Panc1 (cell line): ENCODE data around the gene MRPS7. TPM values are rescaled to one million over a fixed set of nuclear protein-coding genes. Genes with fewer than 3 reads are reported as not detected.

Experiments
- ATAC-seq: fragments of 200-7000 bp; cut with Tn5 transposase; 2 replicates; pipeline ENCODE4 v1.9.1; 2020; ENCODE audit warnings: mild to moderate bottlenecking, moderate library complexity
- BruUV-seq: library from RNA; stranded (reverse); fragments of 400-500 nt; replicated peaks from 2 replicates; lab custom pipeline; 2021; lab: Mats Ljungman, UMichigan
- CTCF ChIA-PET: fragments of 300-600 bp; sonication (Branson Sonifier 250); formaldehyde crosslinking; loops from one replicate; lab custom pipeline; 2022; ENCODE audit warnings: antibody characterized with exemption; lab: Charles Lee
- POLR2A ChIA-PET: fragments of 300-600 bp; sonication (Branson Sonifier 250); formaldehyde crosslinking; loops from one replicate; lab custom pipeline; 2022; ENCODE audit warnings: antibody characterized with exemption; lab: Charles Lee
- DNase-seq: peaks from one replicate; pipeline ENCODE4 v3.0.0-alpha.2; 2010; ENCODE audit warnings: low read depth, low spot score
- H3K27ac ChIP-seq: 2 replicates; pipeline ENCODE4 v1.5.1; 2011; ENCODE audit warnings: mild to moderate bottlenecking, low read length, inconsistent platforms
- H3K27me3 ChIP-seq: fragments of 200-500 bp; sonication (Bioruptor generic); 2 replicates; pipeline ENCODE4 v1.6.0; 2014; ENCODE audit warnings: low read length, inconsistent platforms; ENCODE audit not compliant: control insufficient read depth, insufficient read depth
- H3K36me3 ChIP-seq: fragments of 200-500 bp; sonication (Bioruptor generic); 2 replicates; pipeline ENCODE4 v1.5.1; 2014; ENCODE audit warnings: inconsistent platforms, mild to moderate bottlenecking, low read length, moderate library complexity; ENCODE audit not compliant: control insufficient read depth, insufficient read depth
- H3K4me1 ChIP-seq: 2 replicates; pipeline ENCODE4 v1.5.1; 2011; ENCODE audit warnings: inconsistent platforms, mild to moderate bottlenecking, low read length, moderate library complexity; ENCODE audit not compliant: control insufficient read depth, insufficient read depth
- H3K4me3 ChIP-seq, 2 experiments: 2 replicates each; pipeline ENCODE4 v1.5.1; 2011 to 2012; ENCODE audit warnings: low read depth in 2 of 2, low read length in 2 of 2, mild to moderate bottlenecking in 2 of 2, inconsistent platforms in 1 of 2, moderate library complexity in 1 of 2
- H3K9me3 ChIP-seq: fragments of 200-500 bp; sonication (Bioruptor generic); 2 replicates; pipeline ENCODE4 v1.5.1; 2014; ENCODE audit warnings: low read depth, mild to moderate bottlenecking, inconsistent platforms, low read length, moderate library complexity; ENCODE audit not compliant: control insufficient read depth, insufficient read depth
- CTCF ChIP-seq: fragments of 450-650 bp; IDR thresholded peaks from 2 replicates; pipeline ENCODE4 v1.5.1; 2017; ENCODE audit warnings: mild to moderate bottlenecking
- POLR2AphosphoS5 ChIP-seq: IDR thresholded peaks from 2 replicates; pipeline ENCODE4 v1.6.1; 2012; ENCODE audit warnings: mild to moderate bottlenecking, low read depth, low read length, moderate library complexity
- REST ChIP-seq, 2 experiments: IDR thresholded peaks; 2 replicates each; pipeline ENCODE4 v1.6.1; 2011 to 2012; ENCODE audit warnings: low read depth in 2 of 2, control low read depth in 1 of 2, low read length in 1 of 2, mild to moderate bottlenecking in 1 of 2, moderate library complexity in 1 of 2; ENCODE audit not compliant: insufficient read depth in 1 of 2
- SIN3A ChIP-seq: IDR thresholded peaks from 2 replicates; pipeline ENCODE4 v1.6.1; 2012; ENCODE audit warnings: low read depth, mild to moderate bottlenecking, low read length, moderate library complexity, borderline replicate concordance; ENCODE audit not compliant: insufficient read depth
- TCF7L2 ChIP-seq: IDR thresholded peaks from 2 replicates; pipeline ENCODE4 v1.6.1; 2011; ENCODE audit warnings: mild to moderate bottlenecking, low read depth, low read length, inconsistent platforms
- in situ Hi-C: cut with HindIII; loops from 2 replicates; pipeline ENCODE4 v1.10.0; 2016; ENCODE audit warnings: low sequenced_read_pairs, low pct_unique_long_range_greater_than_20kb
- intact Hi-C: fragments of 100-400 bp; cut with micrococcal nuclease; formaldehyde crosslinking; loops from one replicate; pipeline ENCODE4 v1.10.0; 2022; ENCODE audit not compliant: unreplicated experiment
- total RNA-seq: library from RNA; stranded (reverse); gene quantifications from one replicate; pipeline ENCODE4 v1.2.1, GENCODE V29; 2021; ENCODE audit not compliant: unreplicated experiment

The MRPS7 gene
- total RNA-seq, 1 experiment from 2014 or later, result 85.0 TPM

GRCh38 chr17:75300280-75300679 lies 38.6 kb downstream of the MRPS7 start:
- no peak overlapping the region for H3K4me3 ChIP-seq
- ChIA-PET POLR2A (interaction anchor here (0.6 kb wide), 1 partner anchor 500 kb away, joined by 4 read pairs; no protein-coding TSS in a partner anchor), CTCF (no interaction called here)
- BruUV-seq, result no TSS peak
- ATAC-seq (no peak), DNase-seq (no peak)
- no peaks in the 10 kb centered on the region for H3K36me3 ChIP-seq
- H3K27me3 ChIP-seq, result no peaks in the 10 kb centered on the region
- in situ Hi-C loops (no loop called here), intact Hi-C loops (no loop called here)
- H3K9me3 ChIP-seq, result no peaks in the 10 kb centered on the region
- no peak for TF ChIP-seq POLR2AphosphoS5
- H3K27ac ChIP-seq, result no peak overlapping the region
- H3K4me1 ChIP-seq, result no peaks in the 10 kb centered on the region

- ChIA-PET POLR2A (no interaction called here), CTCF (interaction anchor here (0.6 kb wide), 1 partner anchor 106 kb away, joined by 4 read pairs; no protein-coding TSS in a partner anchor)
- H3K9me3 ChIP-seq, result no peaks in the 10 kb centered on the region
- in situ Hi-C loops (no loop called here), intact Hi-C loops (no loop called here)
- TF ChIP-seq TCF7L2 (no peak), SIN3A (no peak), REST (IDR thresholded peaks at IDR 0.05; ENCODE audit: insufficient read depth in 1 of 2, low read depth in 2 of 2, low read length in 1 of 2) (no peak), CTCF (no peak)
- no peak overlapping the region for H3K4me3 ChIP-seq
- ATAC-seq, result no peak
- no peak for DNase-seq
- H3K4me1 ChIP-seq, result no peaks in the 10 kb centered on the region
- H3K27me3 ChIP-seq, result no peaks in the 10 kb centered on the region
- no TSS peak for BruUV-seq
- no peaks in the 10 kb centered on the region for H3K36me3 ChIP-seq
- H3K27ac ChIP-seq, result no peak overlapping the region
Measured at GRCh38 chr17:75301049-75301448, 39.4 kb downstream of the MRPS7 start.

DNA sequence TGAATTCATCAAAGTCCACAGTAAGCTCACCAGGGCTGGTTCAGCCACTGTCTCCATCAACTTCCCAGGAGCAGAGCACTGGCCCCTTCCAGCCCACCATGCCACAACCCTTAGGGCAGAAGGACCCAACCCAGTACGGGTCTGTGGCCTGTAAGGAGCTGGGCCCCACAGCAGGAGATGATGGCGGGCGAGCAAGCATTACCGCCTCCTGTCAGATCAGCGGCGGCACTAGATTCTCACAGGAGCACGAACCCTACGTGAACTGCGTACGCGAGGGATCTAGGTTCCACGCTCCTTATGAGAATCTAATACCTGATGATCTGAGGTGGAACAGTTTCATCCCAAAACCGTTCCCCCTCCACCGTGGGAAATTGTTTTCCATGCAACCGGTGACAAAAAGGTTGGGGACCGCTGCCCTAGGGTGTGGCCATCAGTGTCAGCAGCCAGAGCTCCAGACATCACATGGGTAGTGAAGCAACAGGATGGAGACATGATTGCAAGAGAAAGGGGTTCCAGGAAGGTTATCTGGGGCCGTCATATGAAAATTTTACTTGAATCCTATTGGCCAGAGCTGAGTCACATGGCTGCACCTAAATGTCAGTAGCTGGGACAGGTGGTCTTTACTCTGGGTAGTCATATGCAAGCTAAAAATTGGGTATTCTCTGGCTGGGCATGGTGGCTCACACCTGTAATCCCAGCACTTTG lies 40.0 kb downstream of the MRPS7 start:
- no TSS peak for BruUV-seq
- Histone ChIP-seq H3K27me3 (no peaks in the 10 kb centered on the region), H3K4me3 (no peak overlapping the region), H3K27ac (no peak overlapping the region), H3K36me3 (no peaks in the 10 kb centered on the region), H3K4me1 (no peaks in the 10 kb centered on the region), H3K9me3 (no peaks in the 10 kb centered on the region)
- ATAC-seq (no peak), DNase-seq (no peak)
- in situ Hi-C loops, result no loop called here
- intact Hi-C loops, result no loop called here
- TF ChIP-seq POLR2AphosphoS5 (no peak), TCF7L2 (no peak), CTCF (no peak), SIN3A (no peak), REST (IDR thresholded peaks at IDR 0.05; ENCODE audit: insufficient read depth in 1 of 2, low read depth in 2 of 2, low read length in 1 of 2) (no peak)
- ChIA-PET POLR2A (no interaction called here), CTCF (interaction anchor here (0.6 kb wide), 1 partner anchor 105 kb away, joined by 4 read pairs; no protein-coding TSS in a partner anchor)
